GM12878 (cell line): ENCODE data around the gene SLC39A7. TPM values are rescaled to one million over a fixed set of nuclear protein-coding genes. Genes with fewer than 3 reads are reported as not detected.

Experiments used
- ATAC-seq: fragments of 200-7000 bp; cut with Tn5 transposase; 3 replicates; pipeline ENCODE4 v1.9.1; 2020; ENCODE audit warnings: mild to moderate bottlenecking, moderate library complexity
- BruUV-seq: library from RNA; stranded (reverse); fragments of 400-500 nt; replicated peaks from 2 replicates; lab custom pipeline; 2021; lab: Mats Ljungman, UMichigan
- CTCF ChIA-PET: fragments of 300-600 bp; sonication (Branson Sonifier 250); formaldehyde crosslinking; extraction: SDS; loops from one replicate; lab custom pipeline; 2021; ENCODE audit warnings: inconsistent platforms; lab: Yijun Ruan, JAX
- POLR2A ChIA-PET: fragments of 350-600 bp; formaldehyde crosslinking; extraction: SDS; loops from one replicate; lab custom pipeline; 2021; ENCODE audit warnings: inconsistent platforms; lab: Charles Lee
- RAD21 ChIA-PET: fragments of 300-600 bp; sonication (Branson Sonifier 250); formaldehyde crosslinking; loops from one replicate; lab custom pipeline; 2023; ENCODE audit warnings: antibody characterized with exemption; ENCODE audit not compliant: unreplicated experiment; lab: Charles Lee
- SMC1A ChIA-PET: fragments of 300-600 bp; sonication (Branson Sonifier 250); formaldehyde crosslinking; loops from one replicate; lab custom pipeline; 2023; ENCODE audit not compliant: unreplicated experiment, uncharacterized antibody; lab: Charles Lee
- DNase-seq: peaks from one replicate; pipeline ENCODE4 v3.0.0-alpha.2; 2011; ENCODE audit warnings: low read depth, low spot score
- FAIRE-seq: peaks from 3 replicates; lab custom pipeline; 2011; peaks lifted over from hg19 to GRCh38; lab: Jason Lieb, UNC
- H2AFZ ChIP-seq: 2 replicates; pipeline ENCODE4 v1.6.0; 2011; ENCODE audit warnings: low read depth, low read length, control low read depth; ENCODE audit not compliant: control insufficient read depth
- H3K27ac ChIP-seq: 2 replicates; pipeline ENCODE4 v1.5.1; 2011; ENCODE audit warnings: control low read depth; ENCODE audit not compliant: control insufficient read depth, insufficient read depth
- H3K27me3 ChIP-seq, 2 experiments: replicated peaks in 1 of 2; 2 replicates each; pipeline versions ENCODE4 v1.6.0 to v1.6.1; 2011; ENCODE audit warnings: low read length in 1 of 2; ENCODE audit not compliant: control insufficient read depth in 2 of 2, insufficient read depth in 2 of 2
- H3K36me3 ChIP-seq, 2 experiments: 2 replicates each; pipeline ENCODE4 v1.5.1; 2011; ENCODE audit warnings: low read length in 1 of 2; ENCODE audit not compliant: control insufficient read depth in 2 of 2, insufficient read depth in 2 of 2
- H3K4me1 ChIP-seq: 2 replicates; pipeline ENCODE4 v1.6.1; 2011; ENCODE audit warnings: mild to moderate bottlenecking, low read length, moderate library complexity, mixed read lengths; ENCODE audit not compliant: control insufficient read depth, insufficient read depth
- H3K4me2 ChIP-seq: 2 replicates; pipeline ENCODE4 v1.6.0; 2011; ENCODE audit warnings: control low read depth; ENCODE audit not compliant: control insufficient read depth, insufficient read depth
- H3K4me3 ChIP-seq: fragments of 200-600 bp; sonication (generic); 2 replicates; pipeline ENCODE4 v1.5.1; 2016
- H3K79me2 ChIP-seq: 2 replicates; pipeline ENCODE4 v1.6.0; 2011; ENCODE audit warnings: low read length; ENCODE audit not compliant: control insufficient read depth, insufficient read depth
- H3K9ac ChIP-seq: 2 replicates; pipeline ENCODE4 v1.8.0; 2011; ENCODE audit warnings: low read length, control low read depth, mixed read lengths; ENCODE audit not compliant: control insufficient read depth, insufficient read depth
- H3K9me3 ChIP-seq: replicated peaks from 3 replicates; pipeline ENCODE4 v1.5.1; 2011; ENCODE audit warnings: mild to moderate bottlenecking, low read length; ENCODE audit not compliant: control insufficient read depth, insufficient read depth
- H4K20me1 ChIP-seq: 2 replicates; pipeline ENCODE4 v1.6.0; 2011; ENCODE audit not compliant: control insufficient read depth, insufficient read depth
- BRCA1 ChIP-seq: IDR thresholded peaks from 2 replicates; pipeline ENCODE4 v1.6.1; 2011; ENCODE audit warnings: low read depth, low read length, improper control_type of control experiment
- CUX1 ChIP-seq: IDR thresholded peaks from 2 replicates; pipeline ENCODE4 v1.6.1; 2012; ENCODE audit warnings: improper control_type of control experiment, low read depth, low read length; ENCODE audit not compliant: insufficient replicate concordance
- IKZF2 ChIP-seq, 2 experiments: fragments of 450-650 bp; IDR thresholded peaks; 2 replicates each; pipeline ENCODE4 v1.6.1; 2017; ENCODE audit warnings: mild to moderate bottlenecking in 2 of 2, moderate library complexity in 2 of 2
- RAD21 ChIP-seq: IDR thresholded peaks from 2 replicates; pipeline ENCODE4 v1.6.1; 2011; ENCODE audit warnings: mild to moderate bottlenecking, low read depth, low read length, moderate library complexity; ENCODE audit not compliant: insufficient read depth
- SREBF1 ChIP-seq: IDR thresholded peaks from 2 replicates; pipeline ENCODE4 v1.6.1; 2012; ENCODE audit warnings: mild to moderate bottlenecking, low read length
- WGBS: methylation state at CpG from one replicate; pipeline ENCODE4 v1.1.6; 2016; ENCODE audit warnings: low lambda C conversion rate; ENCODE audit not compliant: insufficient replicate concordance, insufficient coverage; ENCODE audit errors: missing lambda C conversion rate; 5-methylcytosine and 5-hydroxymethylcytosine counted together
- in situ Hi-C: fragments of 300-500 bp; cut with MboI; formaldehyde crosslinking; loops from 9 replicates; pipeline ENCODE4 v1.14.3; 2018; ENCODE audit warnings: mixed read lengths
- intact Hi-C: fragments of 100-400 bp; cut with micrococcal nuclease; formaldehyde crosslinking; loops from one replicate; pipeline ENCODE4 v1.14.2; 2022; ENCODE audit not compliant: unreplicated experiment
- polyA plus RNA-seq, 11 experiments: library from polyadenylated mRNA; depleted of rRNA in 4 of 11; unstranded in 6 of 11; stranded (reverse) in 5 of 11; fragments of >200 nt; fragmentation: Nextera tagmentation in 4 of 11; fragmentation: Illumina TruSeq in 1 of 11; extraction: Ambion mirVana in 4 of 11; extraction: Trizol in 1 of 11; gene quantifications; 1 replicate in 1 of 11; 2 replicates in 10 of 11; pipeline versions ENCODE4 v1.2.1 to v1.2.3, GENCODE V29; 2011 to 2016; ENCODE audit warnings: inconsistent platforms in 2 of 11, missing spikeins in 2 of 11, low read depth in 1 of 11
- total RNA-seq, 4 experiments: library from RNA; depleted of rRNA in 3 of 4; stranded (reverse); fragments of >200 nt in 3 of 4; fragmentation: Illumina TruSeq in 1 of 4; extraction: Trizol in 1 of 4; gene quantifications; 2 replicates each; pipeline versions ENCODE4 v1.2.1 to v1.2.3, GENCODE V29; 2013 to 2021
- TF ChIP-seq, protein P1 (sequence below): fragments of 450-650 bp; conservative IDR thresholded peaks from 2 replicates; pipeline ENCODE4 v1.6.1; 2017; ENCODE audit warnings: mild to moderate bottlenecking, moderate library complexity

Gene SLC39A7
- total and polyA plus RNA-seq, 10 of the 15 experiments (the other 5 are each of a cell fraction or from before 2014, with no cell fraction given), result 7.3 to 63.1 (median 40.6) TPM

GRCh38 chr6:33191383-33192104, 9.1 kb upstream of the SLC39A7 start:
- in situ Hi-C loops, result no loop called here
- Histone ChIP-seq H3K9me3 (no peaks in the 10 kb centered on the region), H3K9ac (no peak overlapping the region), H4K20me1 (no peaks in the 10 kb centered on the region), H2AFZ (no peak overlapping the region), H3K36me3 (peaks cover 11 to 18% of the 10 kb centered on the region in 2 experiments), H3K4me2 (no peak overlapping the region), H3K27me3 (peaks cover 2 to 5% of the 10 kb centered on the region in 2 experiments), H3K27ac (no peak overlapping the region), H3K79me2 (no peaks in the 10 kb centered on the region), H3K4me1 (no peaks in the 10 kb centered on the region), H3K4me3 (no peak overlapping the region)
- 74% methylated on average over 8 of the region's 8 CpGs for WGBS
- TF ChIP-seq BRCA1 (no peak), SREBF1 (no peak), IKZF2 (IDR thresholded peaks at IDR 0.05) (no peak), CUX1 (no peak), RAD21 (no peak)
- TF ChIP-seq, protein P1, sequence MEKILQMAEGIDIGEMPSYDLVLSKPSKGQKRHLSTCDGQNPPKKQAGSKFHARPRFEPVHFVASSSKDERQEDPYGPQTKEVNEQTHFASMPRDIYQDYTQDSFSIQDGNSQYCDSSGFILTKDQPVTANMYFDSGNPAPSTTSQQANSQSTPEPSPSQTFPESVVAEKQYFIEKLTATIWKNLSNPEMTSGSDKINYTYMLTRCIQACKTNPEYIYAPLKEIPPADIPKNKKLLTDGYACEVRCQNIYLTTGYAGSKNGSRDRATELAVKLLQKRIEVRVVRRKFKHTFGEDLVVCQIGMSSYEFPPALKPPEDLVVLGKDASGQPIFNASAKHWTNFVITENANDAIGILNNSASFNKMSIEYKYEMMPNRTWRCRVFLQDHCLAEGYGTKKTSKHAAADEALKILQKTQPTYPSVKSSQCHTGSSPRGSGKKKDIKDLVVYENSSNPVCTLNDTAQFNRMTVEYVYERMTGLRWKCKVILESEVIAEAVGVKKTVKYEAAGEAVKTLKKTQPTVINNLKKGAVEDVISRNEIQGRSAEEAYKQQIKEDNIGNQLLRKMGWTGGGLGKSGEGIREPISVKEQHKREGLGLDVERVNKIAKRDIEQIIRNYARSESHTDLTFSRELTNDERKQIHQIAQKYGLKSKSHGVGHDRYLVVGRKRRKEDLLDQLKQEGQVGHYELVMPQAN, result no peak
- POLR2A ChIA-PET, result no interaction called here
- RAD21 ChIA-PET, result no interaction called here
- CTCF ChIA-PET, result no interaction called here
- ATAC-seq (no peak; the same call in 1 of the 3 replicates), DNase-seq (no peak), FAIRE-seq (no peak)
- intact Hi-C loops, result no loop called here
- SMC1A ChIA-PET, result no interaction called here
- BruUV-seq, result no TSS peak
